Colonic mucosa (tissue), 4 donors: ENCODE data around the gene ASH1L. TPM values are rescaled to one million over a fixed set of nuclear protein-coding genes. Genes with fewer than 3 reads are reported as not detected.

ENCODE experiments used
- DNase-seq: peaks from one replicate; pipeline ENCODE4 v3.0.0-alpha.2; 2020
- H3K27ac ChIP-seq: fragments of 200-600 bp; one replicate; pipeline ENCODE4 v1.8.0; 2021
- H3K27me3 ChIP-seq: fragments of 200-600 bp; one replicate; pipeline ENCODE4 v1.8.0; 2021
- H3K36me3 ChIP-seq: fragments of 200-600 bp; one replicate; pipeline ENCODE4 v1.8.0; 2021
- H3K4me1 ChIP-seq: fragments of 200-600 bp; one replicate; pipeline ENCODE4 v1.8.0; 2021; ENCODE audit warnings: mild to moderate bottlenecking
- H3K4me3 ChIP-seq: fragments of 200-600 bp; one replicate; pipeline ENCODE4 v1.8.0; 2021
- H3K9ac ChIP-seq, 2 donors: one replicate each; pipeline ENCODE4 v1.7.0; 2013; ENCODE audit warnings: control low read depth in 2 of 2, low read depth in 2 of 2, low read length in 2 of 2
- H3K9me3 ChIP-seq: fragments of 200-600 bp; one replicate; pipeline ENCODE4 v1.8.0; 2021
- intact Hi-C: fragments of 100-400 bp; cut with DNase I; formaldehyde crosslinking; loops from one replicate; pipeline ENCODE4 v1.14.1; 2022
- total RNA-seq, 2 donors: library from RNA; stranded (reverse); fragmentation: NEBNext Ultra II Directional in 1 of 2; extraction: Animal tissue kit (Norgen Biotek cat#: 25700) in 1 of 2; gene quantifications; one replicate each; pipeline ENCODE4 v1.2.1, GENCODE V29; 2021
- TF ChIP-seq, protein P1 (sequence below): fragments of 200-600 bp; IDR thresholded peaks from one replicate; pipeline ENCODE4 v1.8.0; 2022; ENCODE audit warnings: antibody characterized with exemption, mild to moderate bottlenecking
- donor health status: healthy.
- donor health status: DM: no; HTN: no; CAD: no.
- donor health status: DM: no; HTN: no; CAD: no.

ASH1L gene
- total RNA-seq, 2 donors from 2014 or later, result 37.7 to 47.2 TPM

DNA sequence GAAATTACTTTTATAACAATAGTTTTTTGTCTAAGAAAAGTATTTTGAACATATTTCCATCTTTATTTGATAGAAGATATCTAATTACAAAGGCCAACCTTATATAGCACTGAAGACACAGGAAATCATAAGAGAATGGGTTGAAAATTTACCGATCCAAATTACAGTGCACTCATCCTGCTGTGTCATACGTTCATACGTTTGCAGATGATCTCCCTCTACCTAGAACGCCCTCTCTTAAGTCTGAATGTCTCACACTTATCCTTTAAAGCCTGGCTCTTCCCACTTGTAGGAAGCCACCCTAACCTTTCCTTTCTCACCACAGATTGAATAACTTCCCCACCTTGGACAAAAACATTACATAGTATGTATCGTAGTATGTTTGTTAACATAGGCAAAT lies 9.3 kb downstream of the ASH1L start:
- intact Hi-C loops, result no loop called here
- no peak overlapping the region for H3K9ac ChIP-seq
- no peak for DNase-seq
- no peaks in the 10 kb centered on the region for H3K4me1 ChIP-seq
- no peaks in the 10 kb centered on the region for H3K9me3 ChIP-seq
- H3K36me3 ChIP-seq, result no peaks in the 10 kb centered on the region
- no peak overlapping the region for H3K4me3 ChIP-seq
- no peaks in the 10 kb centered on the region for H3K27me3 ChIP-seq
- H3K27ac ChIP-seq, result no peak overlapping the region
- TF ChIP-seq, protein P1, sequence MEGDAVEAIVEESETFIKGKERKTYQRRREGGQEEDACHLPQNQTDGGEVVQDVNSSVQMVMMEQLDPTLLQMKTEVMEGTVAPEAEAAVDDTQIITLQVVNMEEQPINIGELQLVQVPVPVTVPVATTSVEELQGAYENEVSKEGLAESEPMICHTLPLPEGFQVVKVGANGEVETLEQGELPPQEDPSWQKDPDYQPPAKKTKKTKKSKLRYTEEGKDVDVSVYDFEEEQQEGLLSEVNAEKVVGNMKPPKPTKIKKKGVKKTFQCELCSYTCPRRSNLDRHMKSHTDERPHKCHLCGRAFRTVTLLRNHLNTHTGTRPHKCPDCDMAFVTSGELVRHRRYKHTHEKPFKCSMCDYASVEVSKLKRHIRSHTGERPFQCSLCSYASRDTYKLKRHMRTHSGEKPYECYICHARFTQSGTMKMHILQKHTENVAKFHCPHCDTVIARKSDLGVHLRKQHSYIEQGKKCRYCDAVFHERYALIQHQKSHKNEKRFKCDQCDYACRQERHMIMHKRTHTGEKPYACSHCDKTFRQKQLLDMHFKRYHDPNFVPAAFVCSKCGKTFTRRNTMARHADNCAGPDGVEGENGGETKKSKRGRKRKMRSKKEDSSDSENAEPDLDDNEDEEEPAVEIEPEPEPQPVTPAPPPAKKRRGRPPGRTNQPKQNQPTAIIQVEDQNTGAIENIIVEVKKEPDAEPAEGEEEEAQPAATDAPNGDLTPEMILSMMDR, result no peak

DNA sequence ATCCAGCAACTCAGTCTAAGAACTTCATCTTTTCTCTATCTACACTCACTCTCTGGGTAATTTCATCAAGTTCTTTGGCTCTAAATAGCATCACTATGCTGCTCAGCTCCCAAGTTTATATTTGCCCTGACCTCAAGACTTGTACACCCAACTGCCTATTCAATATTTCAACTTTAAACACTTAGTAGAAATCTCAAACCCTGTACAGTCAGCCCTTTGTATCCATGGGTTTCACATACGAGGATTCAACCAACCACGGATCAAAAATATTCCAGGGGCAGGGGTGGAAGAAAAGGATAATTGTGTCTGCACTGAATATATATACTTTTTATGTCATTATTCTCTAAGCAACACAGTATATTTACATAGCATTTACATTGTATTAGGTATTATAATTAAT lies 13.9 kb downstream of the ASH1L start:
- no peak overlapping the region for H3K27ac ChIP-seq
- H3K9me3 ChIP-seq, result no peaks in the 10 kb centered on the region
- intact Hi-C loops, result no loop called here
- no peak for DNase-seq
- TF ChIP-seq, protein P1, result no peak
- H3K4me3 ChIP-seq, result no peak overlapping the region
- no peaks in the 10 kb centered on the region for H3K4me1 ChIP-seq
- no peaks in the 10 kb centered on the region for H3K27me3 ChIP-seq
- no peak overlapping the region for H3K9ac ChIP-seq
- H3K36me3 ChIP-seq, result no peaks in the 10 kb centered on the region

DNA sequence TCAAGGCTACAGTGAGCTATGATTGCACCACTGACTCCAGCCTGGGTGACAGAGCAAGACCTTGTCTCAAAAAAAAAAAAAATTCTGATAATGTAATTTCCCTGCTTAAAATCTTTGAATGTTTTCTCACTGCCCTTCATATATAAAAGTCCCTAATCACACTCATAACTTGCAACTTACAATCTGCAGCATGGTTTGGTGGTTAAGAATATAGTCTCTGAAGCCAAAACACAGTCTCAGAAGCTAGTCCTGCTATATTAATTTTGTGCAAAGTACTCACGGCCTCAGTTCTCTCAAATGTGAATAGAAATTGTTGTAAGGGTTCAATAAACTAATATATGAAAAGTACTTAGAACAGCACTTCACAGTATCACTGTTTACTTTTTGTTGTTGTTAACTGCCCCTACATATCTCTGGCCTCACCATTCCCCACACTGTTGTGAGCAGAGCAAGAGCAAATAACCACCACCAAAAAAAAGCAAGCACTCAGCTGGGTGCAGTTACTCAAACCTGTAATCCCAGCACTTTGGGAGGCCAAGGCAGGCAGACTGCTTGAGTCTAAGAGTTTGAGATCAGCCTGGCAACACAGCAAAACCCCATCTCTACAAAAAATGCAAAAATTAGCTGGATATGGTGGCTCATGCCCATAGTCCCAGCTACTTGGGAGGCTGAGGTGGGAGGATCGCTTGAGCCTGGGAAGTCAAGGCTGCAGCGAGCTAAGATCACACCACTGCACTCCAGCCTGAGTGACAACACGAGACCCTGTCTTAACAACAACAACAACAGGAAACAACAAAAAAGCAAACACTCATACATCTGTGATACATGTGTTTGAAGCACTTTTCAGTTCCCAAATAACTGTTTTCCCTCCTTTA lies 22.4 kb downstream of the ASH1L start:
- no peak overlapping the region for H3K9ac ChIP-seq
- H3K4me3 ChIP-seq, result no peak overlapping the region
- H3K27me3 ChIP-seq, result no peaks in the 10 kb centered on the region
- TF ChIP-seq, protein P1, result no peak
- DNase-seq, result no peak
- H3K9me3 ChIP-seq, result no peaks in the 10 kb centered on the region
- no peaks in the 10 kb centered on the region for H3K36me3 ChIP-seq
- H3K27ac ChIP-seq, result no peak overlapping the region
- intact Hi-C loops, result no loop called here
- H3K4me1 ChIP-seq, result peaks cover 8% of the 10 kb centered on the region

DNA sequence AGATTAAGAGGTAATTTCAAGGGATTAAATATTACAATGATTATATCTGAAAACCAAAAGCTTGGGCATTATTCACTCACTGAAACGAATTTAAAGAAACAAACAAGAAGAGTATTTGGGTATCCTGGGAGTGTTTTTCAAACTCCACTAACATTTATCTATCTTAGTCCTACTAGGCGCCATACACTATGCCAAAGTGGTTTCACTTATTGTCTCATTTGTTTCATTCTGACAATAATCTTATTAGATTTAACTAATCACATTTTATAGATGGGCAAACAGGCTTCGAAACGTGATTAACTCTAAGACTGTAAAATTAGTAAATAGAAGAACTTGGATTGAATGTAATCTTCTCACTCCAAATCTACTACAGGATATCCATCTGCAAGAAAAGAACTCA lies 25.4 kb downstream of the ASH1L start:
- Histone ChIP-seq H3K9me3 (no peaks in the 10 kb centered on the region), H3K36me3 (no peaks in the 10 kb centered on the region), H3K27me3 (no peaks in the 10 kb centered on the region), H3K9ac (no peak overlapping the region), H3K27ac (peak overlapping the region; percentile 49), H3K4me1 (peaks cover 8% of the 10 kb centered on the region), H3K4me3 (no peak overlapping the region)
- TF ChIP-seq, protein P1, result no peak
- intact Hi-C loops, result no loop called here
- DNase-seq, result no peak

DNA sequence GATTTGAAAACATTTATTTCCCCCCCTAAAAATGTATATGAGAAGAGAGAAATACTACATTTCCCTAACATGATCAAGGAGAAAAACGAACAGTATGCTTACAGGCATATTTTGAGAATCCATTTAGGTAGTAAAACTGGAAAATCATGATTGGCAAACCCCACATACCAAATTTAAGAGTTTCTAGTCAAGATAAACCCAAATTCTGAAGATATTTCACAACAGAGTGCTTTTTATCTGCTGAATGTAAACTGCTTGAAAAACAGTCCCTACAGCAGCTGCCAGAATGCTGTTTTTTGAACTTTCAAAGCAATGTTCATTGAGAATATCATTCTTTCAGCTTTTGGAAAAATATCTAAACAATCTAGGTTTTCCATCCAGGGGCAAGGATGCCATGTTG lies 31.0 kb downstream of the ASH1L start:
- H3K4me1 ChIP-seq, result peaks cover 4% of the 10 kb centered on the region
- no peaks in the 10 kb centered on the region for H3K27me3 ChIP-seq
- no peak overlapping the region for H3K9ac ChIP-seq
- no peaks in the 10 kb centered on the region for H3K9me3 ChIP-seq
- H3K27ac ChIP-seq, result no peak overlapping the region
- TF ChIP-seq, protein P1, result no peak
- DNase-seq, result no peak
- H3K4me3 ChIP-seq, result no peak overlapping the region
- intact Hi-C loops, result no loop called here
- H3K36me3 ChIP-seq, result no peaks in the 10 kb centered on the region
